ENCODE data around the gene CCT3. TPM values are rescaled to one million over a fixed set of nuclear protein-coding genes. Genes with fewer than 3 reads are reported as not detected.

Gene CCT3
- total RNA-seq, 1 donor from 2014 or later: 504 TPM

DNA sequence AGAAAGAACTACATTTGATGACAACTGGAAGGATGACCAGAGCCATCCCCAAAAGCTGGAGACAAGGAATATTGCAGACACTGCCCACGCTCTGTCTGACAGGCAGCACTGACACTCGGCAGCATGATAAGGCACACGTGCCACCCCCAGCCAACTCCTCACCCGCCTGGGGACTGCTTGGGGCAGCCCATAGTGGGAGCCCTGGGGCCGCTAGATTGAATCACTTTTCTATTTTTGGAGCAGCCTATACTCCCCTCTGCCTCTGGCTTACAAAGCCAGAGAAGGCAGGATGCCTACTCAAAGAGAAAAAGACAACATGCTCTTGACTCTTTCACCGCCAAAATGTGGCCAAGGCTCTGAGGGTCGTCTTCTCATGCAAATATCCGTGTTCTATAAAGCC is 56.8 kb downstream of the CCT3 start:
- Mint-ChIP-seq H3K27me3 (ENCODE audit: low read depth) (no peaks in the 10 kb centered on the region), H3K36me3 (ENCODE audit: low read depth) (peaks cover 39% of the 10 kb centered on the region)
- intact Hi-C loops (cut with micrococcal nuclease): loop anchor here (5.0 kb wide), 3 partner anchors 36 to 424 kb away; partner anchors contain the start of genes GON4L and SYT11

DNA sequence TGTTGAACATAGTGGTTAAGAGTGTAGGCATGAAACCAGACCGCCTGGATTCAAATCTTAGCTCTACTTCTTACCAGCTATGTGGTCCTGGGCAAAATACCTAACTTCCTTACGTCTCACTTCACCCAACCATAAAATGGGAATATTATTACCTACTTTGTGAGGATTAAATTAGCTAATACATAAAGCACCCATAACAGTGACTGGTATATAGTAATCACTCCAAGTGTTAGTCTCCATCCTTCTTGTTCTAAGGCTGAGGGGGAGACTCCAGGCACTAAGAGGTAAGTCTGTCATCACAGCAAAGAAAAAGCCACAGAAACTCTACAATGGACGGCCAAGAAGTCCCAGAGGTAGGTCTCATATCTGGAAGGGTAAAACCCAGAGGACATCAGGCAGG is 58.3 kb downstream of the CCT3 start:
- no peak for DNase-seq (ENCODE audit: low spot score)
- no peaks in the 10 kb centered on the region for H3K27me3 Mint-ChIP-seq (ENCODE audit: low read depth)
- no peak overlapping the region for H3K27ac Mint-ChIP-seq
- peaks cover 31% of the 10 kb centered on the region for H3K4me1 Mint-ChIP-seq (ENCODE audit: low read depth)
- no peaks in the 10 kb centered on the region for H3K9me3 Mint-ChIP-seq
- H3K4me3 Mint-ChIP-seq (ENCODE audit: low read depth): no peak overlapping the region
- intact Hi-C loops (cut with micrococcal nuclease): loop anchor here (5.0 kb wide), 3 partner anchors 37 to 423 kb away; partner anchors contain the start of genes GON4L and SYT11
- peaks cover 45% of the 10 kb centered on the region for H3K36me3 Mint-ChIP-seq (ENCODE audit: low read depth)

More for the DNA sequence above, 56.8 kb downstream of the CCT3 start:
- Mint-ChIP-seq H3K27ac (peak overlapping the region; percentile 89), H3K9me3 (no peaks in the 10 kb centered on the region), H3K4me3 (ENCODE audit: low read depth) (peak overlapping the region; percentile 94), H3K4me1 (ENCODE audit: low read depth) (peaks cover 31% of the 10 kb centered on the region)
- DNase-seq (ENCODE audit: low spot score): no peak

DNA sequence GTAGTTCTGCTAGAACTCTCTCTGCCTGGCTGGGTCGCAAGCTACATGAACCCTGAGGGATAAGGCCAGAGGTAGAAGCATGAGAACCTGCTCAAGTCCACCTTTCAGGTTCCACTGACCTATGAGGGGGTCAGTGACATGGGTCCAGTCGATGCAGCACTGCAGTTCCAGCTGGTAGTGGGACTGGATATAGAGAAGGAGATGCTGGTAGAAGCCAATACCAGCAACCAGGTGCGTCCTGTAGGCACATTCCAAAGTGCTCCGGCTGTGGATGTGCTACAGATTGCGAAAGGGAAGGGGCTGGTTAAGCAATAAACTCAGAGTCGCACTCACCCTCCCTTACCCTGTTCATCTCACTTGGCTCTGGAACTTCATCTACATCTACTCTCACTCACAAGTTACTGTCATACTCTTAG is 61.1 kb downstream of the CCT3 start:
- intact Hi-C loops (cut with micrococcal nuclease): no loop called here

DNA sequence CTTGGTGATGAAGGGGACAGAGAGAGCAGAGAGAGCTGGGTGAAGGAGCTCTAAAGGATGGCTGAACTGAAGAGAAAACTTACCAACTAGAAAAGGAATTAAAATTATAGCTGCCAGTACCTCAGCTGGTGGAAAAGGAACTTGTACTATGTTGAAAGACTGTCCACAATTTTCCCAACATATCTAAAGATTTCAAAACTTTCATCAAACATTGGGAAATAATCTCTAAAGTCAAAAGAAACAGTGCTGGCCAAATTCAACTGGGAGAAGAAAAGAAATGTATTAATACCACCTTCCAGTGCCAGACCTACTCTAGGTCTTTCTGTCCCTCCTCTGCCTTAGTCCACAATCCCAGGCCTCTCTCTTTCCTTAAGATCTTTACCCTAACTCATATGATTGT is 61.6 kb downstream of the CCT3 start:
- Mint-ChIP-seq H3K4me1 (ENCODE audit: low read depth) (peaks cover 15% of the 10 kb centered on the region), H3K36me3 (ENCODE audit: low read depth) (peaks cover 77% of the 10 kb centered on the region), H3K27ac (no peak overlapping the region), H3K27me3 (ENCODE audit: low read depth) (no peaks in the 10 kb centered on the region), H3K9me3 (no peaks in the 10 kb centered on the region), H3K4me3 (ENCODE audit: low read depth) (no peak overlapping the region)
- no peak for DNase-seq (ENCODE audit: low spot score)
- intact Hi-C loops (cut with micrococcal nuclease): no loop called here

More for the DNA sequence above, 61.1 kb downstream of the CCT3 start:
- Mint-ChIP-seq H3K36me3 (ENCODE audit: low read depth) (peaks cover 73% of the 10 kb centered on the region), H3K27ac (no peak overlapping the region), H3K9me3 (no peaks in the 10 kb centered on the region), H3K4me1 (ENCODE audit: low read depth) (peaks cover 19% of the 10 kb centered on the region), H3K4me3 (ENCODE audit: low read depth) (no peak overlapping the region), H3K27me3 (ENCODE audit: low read depth) (no peaks in the 10 kb centered on the region)
- DNase-seq (ENCODE audit: low spot score): no peak

DNA sequence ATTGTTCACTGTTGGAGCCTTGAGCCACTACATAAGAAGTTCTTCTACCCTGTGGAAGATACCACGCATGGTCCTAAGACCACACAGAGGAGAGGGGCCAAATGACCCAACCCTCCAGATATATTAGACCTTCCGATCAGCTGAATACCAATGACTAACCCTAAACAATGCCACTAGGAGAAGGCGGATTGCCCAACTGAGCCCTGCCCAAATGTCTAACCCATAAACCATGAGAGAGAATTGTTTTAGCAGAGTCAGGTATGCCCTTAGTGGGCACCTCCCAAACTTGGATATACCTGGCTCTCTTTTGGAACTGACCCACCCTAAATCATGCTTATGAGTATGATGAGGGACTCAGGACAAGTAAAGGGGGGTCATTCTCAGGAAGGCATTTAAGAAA is 67.8 kb downstream of the CCT3 start:
- Mint-ChIP-seq H3K36me3 (ENCODE audit: low read depth) (peaks cover 86% of the 10 kb centered on the region), H3K27ac (no peak overlapping the region), H3K4me3 (ENCODE audit: low read depth) (no peak overlapping the region), H3K27me3 (ENCODE audit: low read depth) (no peaks in the 10 kb centered on the region), H3K9me3 (no peaks in the 10 kb centered on the region), H3K4me1 (ENCODE audit: low read depth) (no peaks in the 10 kb centered on the region)
- no peak for DNase-seq (ENCODE audit: low spot score)
- intact Hi-C loops (cut with micrococcal nuclease): no loop called here

DNA sequence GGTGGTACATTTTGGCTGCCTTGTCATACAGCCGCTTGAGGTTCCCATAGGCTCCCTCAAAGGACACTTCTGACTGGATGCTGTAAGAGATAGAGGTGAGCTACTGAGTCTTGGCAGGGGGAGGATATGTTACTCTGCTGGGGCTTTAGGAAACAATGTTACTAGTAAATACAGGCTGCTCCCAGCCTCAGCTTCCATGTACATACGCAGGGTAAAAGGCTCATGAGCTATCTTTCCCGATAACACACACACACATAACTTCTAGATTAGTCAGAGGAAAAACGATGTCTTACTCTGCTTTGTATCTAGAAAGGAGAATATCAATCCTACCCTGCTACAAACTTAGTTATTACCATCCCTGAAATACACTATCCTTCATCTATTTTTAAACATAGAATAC is 69.8 kb downstream of the CCT3 start:
- intact Hi-C loops (cut with micrococcal nuclease): no loop called here
- H3K27me3 Mint-ChIP-seq (ENCODE audit: low read depth): no peaks in the 10 kb centered on the region
- no peaks in the 10 kb centered on the region for H3K4me1 Mint-ChIP-seq (ENCODE audit: low read depth)
- H3K27ac Mint-ChIP-seq: no peak overlapping the region
- no peak for DNase-seq (ENCODE audit: low spot score)
- peaks cover 84% of the 10 kb centered on the region for H3K36me3 Mint-ChIP-seq (ENCODE audit: low read depth)
- H3K9me3 Mint-ChIP-seq: no peaks in the 10 kb centered on the region
- H3K4me3 Mint-ChIP-seq (ENCODE audit: low read depth): no peak overlapping the region

DNA sequence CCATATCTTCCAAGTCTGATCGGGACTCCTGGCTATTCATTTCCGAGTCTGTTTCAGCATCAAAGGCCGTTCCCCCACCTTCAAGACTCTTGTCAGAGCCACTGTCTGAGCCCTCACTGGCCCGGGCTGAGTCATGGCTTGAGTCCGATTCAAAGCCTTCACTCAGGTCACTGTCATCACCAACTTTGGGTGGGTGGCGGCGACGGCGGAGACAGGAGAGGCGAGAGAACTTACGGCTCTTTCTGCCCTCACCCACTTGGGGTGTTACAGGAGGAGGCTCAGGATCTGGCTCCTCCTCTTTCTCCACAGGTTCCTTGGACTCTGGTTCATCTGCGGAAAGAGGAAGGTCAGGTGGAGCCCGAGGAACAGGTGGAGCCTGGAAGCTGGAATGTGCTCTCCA is 72.0 kb downstream of the CCT3 start:
- Mint-ChIP-seq H3K4me3 (ENCODE audit: low read depth) (no peak overlapping the region), H3K4me1 (ENCODE audit: low read depth) (no peaks in the 10 kb centered on the region), H3K9me3 (no peaks in the 10 kb centered on the region), H3K27me3 (ENCODE audit: low read depth) (no peaks in the 10 kb centered on the region), H3K36me3 (ENCODE audit: low read depth) (peaks cover 80% of the 10 kb centered on the region), H3K27ac (no peak overlapping the region)
- no peak for DNase-seq (ENCODE audit: low spot score)
- intact Hi-C loops (cut with micrococcal nuclease): no loop called here

DNA sequence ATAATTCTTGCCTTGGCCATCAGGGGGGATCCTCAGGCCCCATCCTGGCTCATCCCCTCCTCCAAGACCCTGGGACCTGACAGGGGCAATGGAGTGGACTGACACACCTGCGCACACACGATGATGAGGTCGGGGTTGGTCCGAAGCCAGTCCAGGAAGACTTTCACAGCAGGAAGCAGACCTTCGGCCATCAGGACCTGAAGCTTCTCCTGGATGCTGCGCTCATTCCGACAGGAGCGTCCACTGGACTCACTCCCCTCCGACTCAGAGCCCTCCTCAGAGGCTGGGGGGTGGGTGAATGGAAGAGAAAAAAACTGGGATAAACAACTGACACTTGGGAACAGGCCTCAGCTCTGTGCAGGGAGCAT is 74.8 kb downstream of the CCT3 start:
- Mint-ChIP-seq H3K9me3 (no peaks in the 10 kb centered on the region), H3K27me3 (ENCODE audit: low read depth) (no peaks in the 10 kb centered on the region), H3K36me3 (ENCODE audit: low read depth) (peaks cover 84% of the 10 kb centered on the region), H3K27ac (no peak overlapping the region), H3K4me1 (ENCODE audit: low read depth) (peaks cover under 1% of the 10 kb centered on the region), H3K4me3 (ENCODE audit: low read depth) (no peak overlapping the region)
- no peak for DNase-seq (ENCODE audit: low spot score)
- intact Hi-C loops (cut with micrococcal nuclease): no loop called here

DNA sequence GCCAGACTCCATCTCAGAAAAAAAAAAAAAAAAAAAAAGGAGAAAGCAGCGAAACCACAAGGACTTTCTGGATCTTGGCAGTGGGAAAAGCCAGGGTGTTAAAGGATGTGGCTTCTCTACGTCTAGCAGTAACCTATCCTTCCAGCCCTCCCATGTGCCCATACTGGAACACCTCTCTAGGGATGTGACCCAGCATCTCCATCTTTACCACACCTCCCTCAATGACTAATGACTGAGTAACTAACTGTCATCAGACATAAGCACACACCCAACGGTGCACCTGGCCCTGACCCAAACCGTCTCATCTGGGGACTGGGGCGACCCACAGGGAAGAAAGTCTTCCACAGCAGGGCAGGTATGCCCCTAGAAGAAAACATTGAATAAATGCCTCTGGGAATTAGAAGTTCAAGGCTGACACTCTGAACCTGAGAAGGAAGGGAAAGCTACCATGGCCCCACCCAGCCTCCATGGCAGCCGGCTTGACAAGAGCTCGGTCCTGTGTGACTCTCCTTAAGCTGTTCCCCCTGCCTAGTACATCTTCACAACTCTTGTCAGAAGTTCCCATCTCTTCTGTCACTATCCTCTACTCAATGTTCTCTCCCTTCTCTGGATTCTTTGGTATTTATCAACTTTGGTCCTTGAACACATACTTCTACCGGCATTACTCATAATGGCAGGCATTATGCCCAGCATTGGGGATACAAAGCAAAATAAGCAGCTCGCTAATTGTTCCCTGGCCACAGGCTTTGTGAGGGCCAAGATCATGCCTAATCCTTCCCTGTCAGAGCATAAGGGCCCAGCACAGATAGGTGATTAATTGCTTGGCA is 75.4 kb downstream of the CCT3 start:
- Mint-ChIP-seq H3K36me3 (ENCODE audit: low read depth) (peaks cover 84% of the 10 kb centered on the region), H3K9me3 (no peaks in the 10 kb centered on the region), H3K27ac (no peak overlapping the region), H3K4me3 (ENCODE audit: low read depth) (no peak overlapping the region), H3K27me3 (ENCODE audit: low read depth) (no peaks in the 10 kb centered on the region), H3K4me1 (ENCODE audit: low read depth) (peaks cover 7% of the 10 kb centered on the region)
- no peak for DNase-seq (ENCODE audit: low spot score)
- intact Hi-C loops (cut with micrococcal nuclease): no loop called here

DNA sequence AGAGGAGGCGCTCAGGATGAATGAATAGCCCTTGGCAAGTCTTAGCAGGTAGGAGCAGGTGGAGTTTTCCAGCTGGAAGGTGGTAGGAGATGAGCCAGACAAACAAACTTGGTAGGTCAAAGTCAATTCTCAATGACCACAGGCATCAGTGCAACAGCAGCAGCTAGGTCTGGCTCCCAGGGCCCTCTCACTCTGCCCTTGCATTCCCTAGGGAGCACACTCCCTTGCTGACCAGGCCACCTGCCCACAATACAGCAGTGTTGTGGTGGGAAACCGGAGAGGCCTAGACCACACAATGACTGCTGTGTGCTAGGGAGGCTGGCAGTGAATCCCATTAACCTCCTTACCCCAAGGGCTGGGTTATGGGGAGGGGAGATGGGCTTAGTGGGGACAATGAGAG is 77.2 kb downstream of the CCT3 start:
- no peaks in the 10 kb centered on the region for H3K27me3 Mint-ChIP-seq (ENCODE audit: low read depth)
- no peaks in the 10 kb centered on the region for H3K9me3 Mint-ChIP-seq
- peaks cover 10% of the 10 kb centered on the region for H3K4me1 Mint-ChIP-seq (ENCODE audit: low read depth)
- H3K4me3 Mint-ChIP-seq (ENCODE audit: low read depth): no peak overlapping the region
- DNase-seq (ENCODE audit: low spot score): no peak
- H3K27ac Mint-ChIP-seq: peak overlapping the region; percentile 29
- peaks cover 81% of the 10 kb centered on the region for H3K36me3 Mint-ChIP-seq (ENCODE audit: low read depth)
- intact Hi-C loops (cut with micrococcal nuclease): no loop called here

DNA sequence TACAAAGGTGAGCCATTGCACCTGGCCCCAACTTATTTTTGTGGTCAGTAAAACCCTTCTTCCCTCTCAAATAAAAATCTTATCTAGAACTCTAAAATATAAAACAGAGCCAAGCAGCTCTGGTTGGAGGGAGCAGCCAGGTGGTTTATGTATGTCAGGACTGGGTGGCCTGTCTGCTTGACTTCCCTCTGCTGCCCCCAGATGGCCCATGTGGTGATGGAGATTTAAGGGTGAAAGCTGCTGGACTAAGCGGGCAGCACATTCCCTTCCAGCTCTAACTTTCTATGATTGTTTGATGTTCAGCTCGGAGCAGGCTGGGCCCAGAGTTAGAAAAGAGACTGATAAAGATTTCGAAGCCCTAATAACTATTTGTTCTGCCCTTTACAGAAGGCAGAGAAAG is 78.3 kb downstream of the CCT3 start:
- intact Hi-C loops (cut with micrococcal nuclease): no loop called here
- H3K4me1 Mint-ChIP-seq (ENCODE audit: low read depth): peaks cover 10% of the 10 kb centered on the region
- no peak overlapping the region for H3K27ac Mint-ChIP-seq
- H3K27me3 Mint-ChIP-seq (ENCODE audit: low read depth): no peaks in the 10 kb centered on the region
- H3K9me3 Mint-ChIP-seq: no peaks in the 10 kb centered on the region
- no peak for DNase-seq (ENCODE audit: low spot score)
- H3K36me3 Mint-ChIP-seq (ENCODE audit: low read depth): peaks cover 74% of the 10 kb centered on the region
- no peak overlapping the region for H3K4me3 Mint-ChIP-seq (ENCODE audit: low read depth)

Data from activated T-helper 2 cell treated with anti-CD3 and anti-CD28 coated beads, Interferon-gamma antibody, Interleukin-2, Interleukin-4, amounts not matched to agents 10 μg/mL and 5 μg/mL and 100 μg/mL, durations not matched to agents 14 hours and 24 hours and 36 hours (primary cell).